Natural killer cell (primary cell): ENCODE measurements around the gene CDX1. TPM values are rescaled to one million over a fixed set of nuclear protein-coding genes. Genes with fewer than 3 reads are reported as not detected.

Experiments
- ATAC-seq, 3 donors: fragments of 150-1000 bp in 2 of 3; fragments of 200-7000 bp in 1 of 3; cut with Tn5 transposase; 1 replicate in 1 of 3; 2 replicates in 2 of 3; pipeline ENCODE4 v1.10.0; 2021; ENCODE audit warnings: mild to moderate bottlenecking in 2 of 3, moderate library complexity in 2 of 3
- DNase-seq, 2 donors: peaks; one replicate each; pipeline versions ENCODE4 v3.0.0 to v3.0.0-alpha.2; 2013 to 2021; ENCODE audit warnings: mixed read lengths in 1 of 2
- H3K27ac ChIP-seq: one replicate; pipeline ENCODE4 v1.5.1; 2013; ENCODE audit warnings: mild to moderate bottlenecking, low read length
- H3K27me3 ChIP-seq: one replicate; pipeline ENCODE4 v1.6.1; 2013; ENCODE audit warnings: low read length; ENCODE audit not compliant: control insufficient read depth, insufficient read depth
- H3K36me3 ChIP-seq: one replicate; pipeline ENCODE4 v1.6.1; 2013; ENCODE audit warnings: low read length; ENCODE audit not compliant: control insufficient read depth, insufficient read depth
- H3K4me1 ChIP-seq: one replicate; pipeline ENCODE4 v1.6.1; 2013; ENCODE audit warnings: low read length; ENCODE audit not compliant: control insufficient read depth, insufficient read depth
- H3K4me3 ChIP-seq: one replicate; pipeline ENCODE4 v1.5.1; 2013; ENCODE audit warnings: low read length
- H3K9me3 ChIP-seq: one replicate; pipeline ENCODE4 v1.6.1; 2013; ENCODE audit warnings: low read length; ENCODE audit not compliant: control insufficient read depth, insufficient read depth
- H3K27ac Mint-ChIP-seq, 2 donors: one replicate each; pipeline ENCODE4 v1.8.0; 2022; ENCODE audit warnings: mild to moderate bottlenecking in 2 of 2, mixed read lengths in 2 of 2, moderate library complexity in 1 of 2
- H3K27me3 Mint-ChIP-seq, 2 donors: one replicate each; pipeline ENCODE4 v1.8.0; 2022; ENCODE audit warnings: low read depth in 2 of 2, mixed read lengths in 2 of 2
- H3K36me3 Mint-ChIP-seq: one replicate; pipeline ENCODE4 v1.8.0; 2022; ENCODE audit warnings: mixed read lengths
- H3K4me1 Mint-ChIP-seq, 2 donors: one replicate each; pipeline ENCODE4 v1.8.0; 2022; ENCODE audit warnings: mixed read lengths in 2 of 2
- H3K4me3 Mint-ChIP-seq: one replicate; pipeline ENCODE4 v1.8.0; 2022; ENCODE audit warnings: mild to moderate bottlenecking, moderate library complexity, mixed read lengths
- H3K9me3 Mint-ChIP-seq, 2 donors: one replicate each; pipeline ENCODE4 v1.8.0; 2022; ENCODE audit warnings: mixed read lengths in 2 of 2
- WGBS: methylation state at CpG from one replicate; pipeline ENCODE4 v1.1.7; 2013; ENCODE audit warnings: missing lambda C conversion rate; ENCODE audit not compliant: insufficient coverage; 5-methylcytosine and 5-hydroxymethylcytosine counted together
- intact Hi-C: fragments of 100-400 bp; cut with micrococcal nuclease; formaldehyde crosslinking; loops from one replicate; pipeline ENCODE4 v1.14.2; 2022
- total RNA-seq, 4 donors: library from RNA; stranded (reverse); fragments of 120-200 nt in 1 of 4; gene quantifications; one replicate each; pipeline versions ENCODE4 v1.2.3 to v1.2.4, GENCODE V29; 2013 to 2022
- TF ChIP-seq, protein P1 (sequence below): fragments of 200-600 bp; IDR thresholded peaks from one replicate; pipeline ENCODE4 v1.8.0; 2022; ENCODE audit warnings: antibody characterized with exemption

Gene CDX1
- total RNA-seq, 3 donors from 2014 or later (not counting 1 experiment from before 2014, with no cell fraction given), result not detected

DNA sequence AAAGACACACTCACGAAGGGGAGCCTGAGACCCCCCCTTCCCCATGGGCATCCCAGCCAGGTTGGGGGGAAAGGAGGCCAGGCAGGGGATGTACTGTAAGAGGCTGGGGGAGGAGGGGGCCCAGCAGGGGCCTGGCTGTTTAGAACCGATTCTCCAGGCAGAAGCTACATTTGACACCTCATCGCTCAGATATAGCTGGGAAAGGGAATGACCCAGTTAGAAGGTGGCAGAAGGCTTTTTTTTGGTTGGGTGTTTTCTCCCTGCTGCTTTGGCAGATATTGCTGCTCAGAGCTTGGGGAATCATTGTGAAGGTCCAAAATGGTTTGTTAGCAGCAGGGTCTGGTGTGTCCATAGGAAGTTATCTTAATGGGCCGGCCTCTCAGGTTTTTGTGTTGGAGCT lies 6.0 kb downstream of the CDX1 start:
- H3K4me1 ChIP-seq, result peaks cover 3% of the 10 kb centered on the region
- 96% methylated on average over 4 of the region's 4 CpGs for whole genome bisulfite sequencing
- no peaks in the 10 kb centered on the region for H3K9me3 ChIP-seq
- Mint-ChIP-seq H3K27ac (no peak overlapping the region), H3K9me3 (no peaks in the 10 kb centered on the region), H3K36me3 (no peaks in the 10 kb centered on the region), H3K4me1 (peaks cover 0 to 2% of the 10 kb centered on the region in 2 donors), H3K4me3 (no peak overlapping the region), H3K27me3 (peaks cover 38 to 50% of the 10 kb centered on the region in 2 donors)
- DNase-seq, result no peak
- H3K4me3 ChIP-seq, result no peak overlapping the region
- intact Hi-C loops, result no loop called here
- TF ChIP-seq, protein P1, sequence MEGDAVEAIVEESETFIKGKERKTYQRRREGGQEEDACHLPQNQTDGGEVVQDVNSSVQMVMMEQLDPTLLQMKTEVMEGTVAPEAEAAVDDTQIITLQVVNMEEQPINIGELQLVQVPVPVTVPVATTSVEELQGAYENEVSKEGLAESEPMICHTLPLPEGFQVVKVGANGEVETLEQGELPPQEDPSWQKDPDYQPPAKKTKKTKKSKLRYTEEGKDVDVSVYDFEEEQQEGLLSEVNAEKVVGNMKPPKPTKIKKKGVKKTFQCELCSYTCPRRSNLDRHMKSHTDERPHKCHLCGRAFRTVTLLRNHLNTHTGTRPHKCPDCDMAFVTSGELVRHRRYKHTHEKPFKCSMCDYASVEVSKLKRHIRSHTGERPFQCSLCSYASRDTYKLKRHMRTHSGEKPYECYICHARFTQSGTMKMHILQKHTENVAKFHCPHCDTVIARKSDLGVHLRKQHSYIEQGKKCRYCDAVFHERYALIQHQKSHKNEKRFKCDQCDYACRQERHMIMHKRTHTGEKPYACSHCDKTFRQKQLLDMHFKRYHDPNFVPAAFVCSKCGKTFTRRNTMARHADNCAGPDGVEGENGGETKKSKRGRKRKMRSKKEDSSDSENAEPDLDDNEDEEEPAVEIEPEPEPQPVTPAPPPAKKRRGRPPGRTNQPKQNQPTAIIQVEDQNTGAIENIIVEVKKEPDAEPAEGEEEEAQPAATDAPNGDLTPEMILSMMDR, result no peak
- no peak overlapping the region for H3K27ac ChIP-seq
- no peaks in the 10 kb centered on the region for H3K36me3 ChIP-seq
- no peak for ATAC-seq
- H3K27me3 ChIP-seq, result peaks cover 7% of the 10 kb centered on the region

DNA sequence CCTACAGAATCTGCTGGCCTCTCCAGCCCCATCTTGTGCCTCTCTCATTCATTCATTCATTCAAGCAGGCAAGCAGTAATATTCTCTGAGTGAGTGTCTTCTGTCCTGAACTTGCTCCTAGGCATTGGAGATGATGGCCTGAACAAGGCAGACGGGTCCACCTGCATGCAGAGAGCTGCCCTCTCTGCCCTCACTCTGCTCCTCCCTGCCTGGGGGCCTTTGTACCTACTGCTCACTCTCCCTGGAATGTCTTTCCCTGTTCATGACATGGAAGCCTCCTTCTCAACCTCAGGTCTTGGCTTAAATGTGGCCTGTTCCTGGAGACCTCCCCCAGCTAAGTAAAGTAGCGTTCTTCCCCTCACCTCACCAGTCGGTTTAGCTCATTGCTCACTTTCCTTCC lies 6.6 kb downstream of the CDX1 start:
- Mint-ChIP-seq H3K9me3 (no peaks in the 10 kb centered on the region), H3K4me3 (no peak overlapping the region), H3K36me3 (no peaks in the 10 kb centered on the region), H3K27ac (no peak overlapping the region), H3K4me1 (no peaks in the 10 kb centered on the region), H3K27me3 (peaks cover 36 to 44% of the 10 kb centered on the region in 2 donors)
- TF ChIP-seq, protein P1, result no peak
- H3K36me3 ChIP-seq, result no peaks in the 10 kb centered on the region
- DNase-seq (no peak), ATAC-seq (no peak)
- intact Hi-C loops, result no loop called here
- 89% methylated on average over 3 of the region's 3 CpGs for WGBS
- no peak overlapping the region for H3K27ac ChIP-seq
- peaks cover 1% of the 10 kb centered on the region for H3K27me3 ChIP-seq
- H3K4me3 ChIP-seq, result no peak overlapping the region
- H3K9me3 ChIP-seq, result no peaks in the 10 kb centered on the region
- no peaks in the 10 kb centered on the region for H3K4me1 ChIP-seq

DNA sequence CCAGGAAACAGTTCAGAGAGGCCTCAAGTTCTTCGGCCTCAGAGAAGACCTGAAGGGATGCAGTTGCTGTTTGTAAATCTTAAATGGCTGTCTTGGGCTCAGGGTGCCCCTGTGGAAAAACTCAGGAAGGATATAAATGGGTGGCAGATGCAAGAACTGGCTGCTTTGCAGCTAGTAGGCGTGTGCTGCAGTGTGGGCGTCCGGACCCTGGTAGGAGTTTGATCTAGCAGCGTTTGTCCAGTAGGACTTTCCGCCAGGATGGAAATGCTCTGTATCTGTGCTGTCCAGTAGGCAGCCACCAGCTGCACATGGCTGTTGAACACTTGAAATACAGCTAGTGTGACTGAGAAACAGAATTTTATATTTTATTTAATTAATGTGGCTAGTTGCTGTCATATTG lies 7.7 kb downstream of the CDX1 start:
- Histone ChIP-seq H3K9me3 (no peaks in the 10 kb centered on the region), H3K4me3 (no peak overlapping the region), H3K27ac (no peak overlapping the region), H3K27me3 (no peaks in the 10 kb centered on the region), H3K4me1 (no peaks in the 10 kb centered on the region), H3K36me3 (no peaks in the 10 kb centered on the region)
- Mint-ChIP-seq H3K9me3 (no peaks in the 10 kb centered on the region), H3K4me3 (no peak overlapping the region), H3K27me3 (peaks cover 25 to 35% of the 10 kb centered on the region in 2 donors), H3K4me1 (no peaks in the 10 kb centered on the region), H3K27ac (no peak overlapping the region), H3K36me3 (no peaks in the 10 kb centered on the region)
- WGBS, result 92% methylated on average over 6 of the region's 6 CpGs
- TF ChIP-seq, protein P1, result no peak
- intact Hi-C loops, result loop anchor here (2.0 kb wide), 1 partner anchor 43 kb away; no protein-coding TSS in a partner anchor
- DNase-seq (no peak), ATAC-seq (no peak)

DNA sequence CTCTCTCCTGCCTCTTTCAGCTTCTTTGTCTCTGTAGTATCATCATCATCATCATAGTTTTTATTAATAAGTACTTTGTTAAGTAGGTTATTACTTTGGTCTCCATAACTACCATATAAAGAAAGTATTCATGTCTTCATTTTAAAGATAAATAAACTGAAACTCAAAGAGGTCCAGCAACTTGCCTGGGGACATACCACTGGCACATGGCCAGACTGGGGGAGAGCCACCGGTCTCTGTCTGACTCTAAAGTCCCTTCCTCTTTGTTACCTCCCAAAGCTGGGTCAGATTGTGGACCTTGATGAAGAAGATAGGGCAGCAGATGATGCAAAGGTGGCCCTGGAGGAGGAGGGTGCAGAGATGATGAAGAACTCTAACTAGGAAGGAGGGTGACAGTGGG lies 8.5 kb downstream of the CDX1 start:
- H3K36me3 Mint-ChIP-seq, result no peaks in the 10 kb centered on the region
- intact Hi-C loops, result loop anchor here (2.0 kb wide), 1 partner anchor 44 kb away; no protein-coding TSS in a partner anchor
- TF ChIP-seq, protein P1, result no peak
- Histone ChIP-seq H3K36me3 (no peaks in the 10 kb centered on the region), H3K27ac (no peak overlapping the region), H3K27me3 (no peaks in the 10 kb centered on the region), H3K4me3 (no peak overlapping the region), H3K9me3 (no peaks in the 10 kb centered on the region), H3K4me1 (no peaks in the 10 kb centered on the region)
- no peaks in the 10 kb centered on the region for H3K4me1 Mint-ChIP-seq
- peaks cover 19 to 30% of the 10 kb centered on the region in 2 donors for H3K27me3 Mint-ChIP-seq
- DNase-seq, result no peak
- H3K9me3 Mint-ChIP-seq, result no peaks in the 10 kb centered on the region
- no peak for ATAC-seq
- WGBS, result 90% methylated on average over 1 of the region's 1 CpG
- H3K4me3 Mint-ChIP-seq, result no peak overlapping the region
- H3K27ac Mint-ChIP-seq, result no peak overlapping the region
